Measurements from ENCODE around the gene UNC13C.

UNC13C gene

DNA sequence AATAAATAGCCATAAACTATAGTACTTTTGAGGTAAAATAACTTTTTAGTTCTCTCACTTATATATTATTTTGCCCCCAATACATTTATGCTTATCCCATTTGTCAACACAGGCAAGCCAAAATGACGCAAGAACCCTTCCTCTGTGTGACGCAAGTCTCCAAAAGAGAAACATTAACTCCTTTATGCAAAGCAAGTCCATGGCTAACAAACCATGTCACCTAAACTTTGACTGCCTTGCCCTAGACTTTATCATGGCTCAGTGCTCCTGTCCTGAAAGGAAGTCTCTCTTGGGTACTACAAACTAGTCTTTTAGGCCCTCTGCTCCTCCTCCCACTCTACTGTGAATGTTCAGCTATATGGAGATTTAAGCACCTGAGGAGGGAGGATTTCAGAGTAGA, 230.5 kb downstream of the UNC13C start:
- ATAC-seq (ENCODE audit: low read depth) (no peak), DNase-seq (ENCODE audit: low spot score) (no peak)
- TF ChIP-seq, protein P1, sequence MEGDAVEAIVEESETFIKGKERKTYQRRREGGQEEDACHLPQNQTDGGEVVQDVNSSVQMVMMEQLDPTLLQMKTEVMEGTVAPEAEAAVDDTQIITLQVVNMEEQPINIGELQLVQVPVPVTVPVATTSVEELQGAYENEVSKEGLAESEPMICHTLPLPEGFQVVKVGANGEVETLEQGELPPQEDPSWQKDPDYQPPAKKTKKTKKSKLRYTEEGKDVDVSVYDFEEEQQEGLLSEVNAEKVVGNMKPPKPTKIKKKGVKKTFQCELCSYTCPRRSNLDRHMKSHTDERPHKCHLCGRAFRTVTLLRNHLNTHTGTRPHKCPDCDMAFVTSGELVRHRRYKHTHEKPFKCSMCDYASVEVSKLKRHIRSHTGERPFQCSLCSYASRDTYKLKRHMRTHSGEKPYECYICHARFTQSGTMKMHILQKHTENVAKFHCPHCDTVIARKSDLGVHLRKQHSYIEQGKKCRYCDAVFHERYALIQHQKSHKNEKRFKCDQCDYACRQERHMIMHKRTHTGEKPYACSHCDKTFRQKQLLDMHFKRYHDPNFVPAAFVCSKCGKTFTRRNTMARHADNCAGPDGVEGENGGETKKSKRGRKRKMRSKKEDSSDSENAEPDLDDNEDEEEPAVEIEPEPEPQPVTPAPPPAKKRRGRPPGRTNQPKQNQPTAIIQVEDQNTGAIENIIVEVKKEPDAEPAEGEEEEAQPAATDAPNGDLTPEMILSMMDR (IDR thresholded peaks at IDR 0.05; ENCODE audit: poor library complexity, severe bottlenecking): no peak
- no peaks in the 10 kb centered on the region for H3K36me3 ChIP-seq (ENCODE audit: low read depth)
- H3K27me3 ChIP-seq (ENCODE audit: insufficient read depth, poor library complexity, severe bottlenecking): peaks cover 27% of the 10 kb centered on the region
- H3K9me3 ChIP-seq (ENCODE audit: severe bottlenecking): no peaks in the 10 kb centered on the region
- no peaks in the 10 kb centered on the region for H3K4me1 ChIP-seq (ENCODE audit: insufficient read depth, poor library complexity, severe bottlenecking)
- H3K27ac ChIP-seq (ENCODE audit: poor library complexity, severe bottlenecking): no peak overlapping the region
- H3K4me3 ChIP-seq (ENCODE audit: severe bottlenecking): no peak overlapping the region

DNA sequence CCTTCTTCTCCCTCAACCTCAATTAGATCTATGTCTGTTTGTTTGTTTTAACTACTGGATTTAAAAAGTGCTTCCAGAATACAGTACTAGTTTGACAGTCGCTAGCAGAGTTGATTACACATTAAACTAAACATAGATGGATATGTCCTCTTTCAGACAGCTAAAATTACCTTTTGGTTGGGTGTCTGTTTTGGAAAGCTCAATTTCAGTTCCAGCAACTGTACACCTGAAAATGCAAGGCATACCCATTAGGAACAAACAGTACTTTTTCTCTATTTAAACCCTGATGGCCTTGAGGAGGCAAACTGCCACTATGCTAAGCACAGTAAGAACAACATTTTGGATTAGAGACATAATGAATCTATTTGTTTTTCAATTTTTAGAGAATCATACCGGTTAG, 234.4 kb downstream of the UNC13C start:
- TF ChIP-seq, protein P1 (IDR thresholded peaks at IDR 0.05; ENCODE audit: poor library complexity, severe bottlenecking): no peak
- ATAC-seq (ENCODE audit: low read depth): no peak
- Histone ChIP-seq H3K36me3 (ENCODE audit: low read depth) (no peaks in the 10 kb centered on the region), H3K27me3 (ENCODE audit: insufficient read depth, poor library complexity, severe bottlenecking) (peaks cover 41% of the 10 kb centered on the region), H3K4me3 (ENCODE audit: severe bottlenecking) (no peak overlapping the region), H3K27ac (ENCODE audit: poor library complexity, severe bottlenecking) (no peak overlapping the region), H3K9me3 (ENCODE audit: severe bottlenecking) (no peaks in the 10 kb centered on the region), H3K4me1 (ENCODE audit: insufficient read depth, poor library complexity, severe bottlenecking) (no peaks in the 10 kb centered on the region)
- no peak for DNase-seq (ENCODE audit: low spot score)

DNA sequence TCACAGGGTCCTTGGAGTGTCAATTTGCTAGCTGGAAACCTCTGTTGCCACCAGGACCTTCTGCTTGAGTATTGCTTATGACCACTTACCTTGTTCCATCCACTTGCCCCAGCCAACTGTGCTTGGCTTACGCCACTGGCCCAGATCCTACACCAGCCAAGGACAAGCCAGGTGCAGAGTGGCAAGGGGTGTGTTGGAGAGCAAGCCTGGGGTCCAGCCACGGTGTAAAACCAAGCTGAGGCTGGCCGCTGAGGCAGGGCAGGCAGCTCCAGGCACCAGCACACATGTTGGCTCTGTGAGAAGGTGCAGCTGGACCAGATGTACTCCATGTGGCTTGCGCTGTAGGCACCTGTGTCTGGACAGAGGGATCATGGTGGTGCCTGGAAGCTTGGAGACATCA, 248.2 kb downstream of the UNC13C start:
- Histone ChIP-seq H3K27me3 (ENCODE audit: insufficient read depth, poor library complexity, severe bottlenecking) (no peaks in the 10 kb centered on the region), H3K4me1 (ENCODE audit: insufficient read depth, poor library complexity, severe bottlenecking) (no peaks in the 10 kb centered on the region), H3K4me3 (ENCODE audit: severe bottlenecking) (no peak overlapping the region), H3K9me3 (ENCODE audit: severe bottlenecking) (peaks cover 3% of the 10 kb centered on the region), H3K27ac (ENCODE audit: poor library complexity, severe bottlenecking) (no peak overlapping the region), H3K36me3 (ENCODE audit: low read depth) (no peaks in the 10 kb centered on the region)
- TF ChIP-seq, protein P1 (IDR thresholded peaks at IDR 0.05; ENCODE audit: poor library complexity, severe bottlenecking): no peak
- DNase-seq (ENCODE audit: low spot score): peak; percentile 36
- ATAC-seq (ENCODE audit: low read depth): no peak

DNA sequence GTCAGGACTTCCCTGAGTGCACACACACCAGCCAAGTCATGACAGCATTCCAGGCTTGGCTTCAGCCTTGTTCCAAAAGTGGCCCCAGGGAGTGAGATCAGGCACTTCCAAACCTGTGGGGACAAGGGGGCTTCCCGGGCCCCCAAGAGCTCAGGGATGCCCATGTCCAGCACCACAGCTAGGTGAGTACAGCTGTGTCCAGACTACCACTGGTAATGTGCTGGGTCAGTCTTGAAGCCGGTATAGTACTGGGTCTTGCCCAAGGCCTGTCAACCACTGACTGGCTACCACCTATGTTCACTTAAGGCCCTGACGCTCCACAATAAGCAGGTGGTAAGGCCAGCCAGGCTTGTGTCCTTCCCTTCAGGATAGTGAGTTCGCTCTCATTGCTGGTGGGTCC, 249.3 kb downstream of the UNC13C start:
- H3K9me3 ChIP-seq (ENCODE audit: severe bottlenecking): peaks cover 3% of the 10 kb centered on the region
- no peaks in the 10 kb centered on the region for H3K4me1 ChIP-seq (ENCODE audit: insufficient read depth, poor library complexity, severe bottlenecking)
- TF ChIP-seq, protein P1 (IDR thresholded peaks at IDR 0.05; ENCODE audit: poor library complexity, severe bottlenecking): no peak
- H3K36me3 ChIP-seq (ENCODE audit: low read depth): no peaks in the 10 kb centered on the region
- H3K27ac ChIP-seq (ENCODE audit: poor library complexity, severe bottlenecking): no peak overlapping the region
- no peak overlapping the region for H3K4me3 ChIP-seq (ENCODE audit: severe bottlenecking)
- DNase-seq (ENCODE audit: low spot score) (no peak), ATAC-seq (ENCODE audit: low read depth) (no peak)
- H3K27me3 ChIP-seq (ENCODE audit: insufficient read depth, poor library complexity, severe bottlenecking): no peaks in the 10 kb centered on the region

DNA sequence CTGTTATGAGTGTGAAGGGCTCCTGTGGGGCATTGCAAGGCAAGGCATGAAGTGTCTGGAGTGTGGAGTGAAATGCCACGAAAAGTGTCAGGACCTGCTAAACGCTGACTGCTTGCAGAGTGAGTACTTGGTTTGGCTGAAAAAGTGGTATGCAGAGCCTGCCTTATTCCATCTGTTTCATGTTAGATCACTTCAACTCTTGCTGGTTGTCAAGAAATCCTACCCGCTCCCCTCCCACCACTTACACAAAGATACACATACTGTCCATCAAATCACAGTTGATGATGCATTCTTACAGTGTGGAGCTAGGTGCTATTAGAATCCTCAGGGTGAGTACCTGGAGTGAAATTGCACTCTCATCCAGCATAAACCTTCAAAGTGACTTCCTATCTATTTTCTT, 272.1 kb downstream of the UNC13C start:
- DNase-seq (ENCODE audit: low spot score) (no peak), ATAC-seq (ENCODE audit: low read depth) (no peak)
- TF ChIP-seq, protein P1 (IDR thresholded peaks at IDR 0.05; ENCODE audit: poor library complexity, severe bottlenecking): no peak
- Histone ChIP-seq H3K4me1 (ENCODE audit: insufficient read depth, poor library complexity, severe bottlenecking) (no peaks in the 10 kb centered on the region), H3K27me3 (ENCODE audit: insufficient read depth, poor library complexity, severe bottlenecking) (peaks cover 16% of the 10 kb centered on the region), H3K36me3 (ENCODE audit: low read depth) (no peaks in the 10 kb centered on the region), H3K4me3 (ENCODE audit: severe bottlenecking) (no peak overlapping the region), H3K27ac (ENCODE audit: poor library complexity, severe bottlenecking) (no peak overlapping the region), H3K9me3 (ENCODE audit: severe bottlenecking) (no peaks in the 10 kb centered on the region)
